ENCODE data around the gene ADGRF3. TPM values are rescaled to one million over a fixed set of nuclear protein-coding genes. Genes with fewer than 3 reads are reported as not detected.

Gene ADGRF3
- total and polyA plus RNA-seq, 9 of the 15 experiments (the other 6 are each of a cell fraction or from before 2014, with no cell fraction given): 0.04 to 0.54 (median 0.16) TPM; not detected in 2

- TF ChIP-seq TCF3 (CRISPR knock-in tag; IDR thresholded peaks at IDR 0.05): peak; percentile 69
- 0 out of 2 replicates have a peak, but pooled peaks have one; percentile 26 for TF ChIP-seq DPF2 (IDR thresholded peaks at IDR 0.05)
Measured at GRCh38 chr2:26359886-26360473, 13.4 kb upstream of the ADGRF3 start (continued).

DNA sequence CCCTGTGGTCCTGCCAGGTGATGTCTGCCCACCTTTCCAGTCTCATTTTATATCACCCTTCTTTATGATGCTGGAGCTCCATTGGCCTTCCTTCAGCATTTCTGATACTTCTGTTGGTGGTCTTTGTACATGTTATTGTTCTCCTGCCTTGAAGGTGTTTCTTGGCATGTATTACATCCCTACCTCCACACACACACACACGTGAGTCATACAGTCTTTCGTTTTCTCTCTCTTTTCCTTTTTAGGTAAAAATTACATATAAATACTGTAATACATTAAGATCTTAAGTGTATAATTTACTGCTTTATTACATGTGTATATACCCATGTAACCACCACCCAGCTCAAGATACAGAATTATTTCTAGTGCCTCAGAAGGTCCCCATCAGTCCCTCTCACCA lies 10.2 kb upstream of the ADGRF3 start:
- ChIA-PET CTCF (ENCODE audit: low intra/inter-chr PET ratio) (no interaction called here), POLR2A (interaction anchor here (1.2 to 8.0 kb wide), 5 partner anchors 10 to 112 kb away, joined by 4 to 64 read pairs (median 5); partner anchors contain the start of genes ADGRF3 and SELENOI)
- ATAC-seq: no peak
- in situ Hi-C loops (cut with MboI) (no loop called here), intact Hi-C loops (cut with micrococcal nuclease) (no loop called here)
- H3K9me1 ChIP-seq (ENCODE audit: control insufficient read depth, insufficient read depth, low read length): no peaks in the 10 kb centered on the region
- no TSS peak for BruUV-seq (replicated peaks)
- no peaks in the 10 kb centered on the region; the same call in 1 of the 2 replicates for H3K9me3 ChIP-seq (replicated peaks; ENCODE audit: control insufficient read depth, insufficient read depth, low read depth, low read length)
- H3K36me3 ChIP-seq (ENCODE audit: control insufficient read depth, insufficient read depth, low read length): peaks cover 50% of the 10 kb centered on the region
- TF ChIP-seq ZNF695 (CRISPR knock-in tag; IDR thresholded peaks at IDR 0.05) (no peak), GATAD2B (IDR thresholded peaks at IDR 0.05; ENCODE audit: borderline replicate concordance) (0 out of 2 replicates have a peak, but pooled peaks have one; percentile 3)
- H2AFZ ChIP-seq (ENCODE audit: low read depth, low read length): no peak overlapping the region
- no peak for FAIRE-seq
- no peak overlapping the region for H3K4me3 ChIP-seq
- H3K27me3 ChIP-seq (ENCODE audit: control insufficient read depth in 2 of 2, insufficient read depth in 2 of 2, low read length in 2 of 2): no peaks in the 10 kb centered on the region
- H4K20me1 ChIP-seq (replicated peaks; ENCODE audit: control insufficient read depth, insufficient read depth, low read length): 0 out of 2 replicates have a peak, but pooled peaks cover 5% of the 10 kb centered on the region
- peak overlapping the region; percentile 95 for H3K27ac ChIP-seq (ENCODE audit: extremely low read depth, low read depth, low read length)
- DNase-seq (ENCODE audit: extremely low read depth in 1 of 4, low spot score in 3 of 4): no peak
- peaks cover 98% of the 10 kb centered on the region for H3K79me2 ChIP-seq (ENCODE audit: control insufficient read depth, insufficient read depth, low read length)
- peak overlapping the region in 1 of 2 experiments; percentile 80; a peak in 2 of 4 replicates for H3K9ac ChIP-seq (ENCODE audit: insufficient read depth in 1 of 2, low read depth in 2 of 2, low read length in 2 of 2)
- 71% methylated on average over 2 of the region's 2 CpGs for WGBS (ENCODE audit: insufficient coverage, low coverage, missing lambda C conversion rate)
- H3K4me2 ChIP-seq (ENCODE audit: insufficient read depth, low read length): peak overlapping the region; percentile 46
- H3K4me1 ChIP-seq (replicated peaks in 1 of 2; ENCODE audit: control insufficient read depth in 2 of 2, insufficient read depth in 2 of 2, low read length in 2 of 2): peaks cover 31 to 66% of the 10 kb centered on the region in 2 experiments
